ENCODE measurements around the gene ILKAP. TPM values are rescaled to one million over a fixed set of nuclear protein-coding genes. Genes with fewer than 3 reads are reported as not detected.
A peak's percentile ranks its signal among the peaks of the same experiment; 100 is the strongest.

The ILKAP gene
- total and polyA plus RNA-seq, 3 experiments from 2014 or later, result 39.7 to 66.2 (median 61.9) TPM

DNA sequence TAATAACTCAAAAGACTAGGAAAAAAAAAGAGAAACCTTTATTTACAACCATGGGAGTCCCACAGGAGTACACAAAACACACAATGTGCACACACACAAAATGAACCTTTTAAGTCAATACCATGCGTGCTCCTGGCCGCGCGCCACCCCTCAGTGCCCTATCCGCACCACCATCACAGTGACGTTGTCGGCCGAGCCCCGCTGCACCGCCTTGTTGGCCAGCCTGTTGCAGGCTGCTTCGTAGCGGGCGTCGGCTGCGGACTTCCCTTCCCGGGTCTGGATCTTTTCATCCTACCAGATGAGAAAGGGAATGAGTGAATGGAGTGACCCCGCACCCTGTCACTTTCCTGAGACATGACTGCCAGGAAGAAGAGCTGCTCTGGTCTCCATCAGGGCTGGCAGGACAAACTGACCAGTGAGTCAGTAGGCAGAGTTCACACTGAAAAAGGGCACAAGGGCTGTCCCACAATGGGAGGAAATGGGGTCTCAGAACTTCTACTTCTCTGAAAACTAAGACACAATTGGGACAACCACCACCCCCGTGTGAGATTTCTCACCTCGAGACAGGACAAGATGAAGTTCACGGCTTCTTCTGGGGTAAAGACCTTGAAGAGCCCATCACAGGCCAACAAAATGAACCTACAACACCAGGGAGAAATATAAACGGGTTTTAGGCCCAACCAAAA is 33.0 kb downstream of the ILKAP start:
- H3K4me1 ChIP-seq (ENCODE audit: insufficient read depth, low read length), result no peaks in the 10 kb centered on the region
- ChIA-PET POLR2A (no interaction called here), CTCF (no interaction called here)
- H3K36me3 ChIP-seq (ENCODE audit: insufficient read depth, low read length), result peaks cover 41% of the 10 kb centered on the region
- no peak overlapping the region for H3K4me3 ChIP-seq (ENCODE audit: low read length)
- H3K27me3 ChIP-seq (ENCODE audit: insufficient read depth, low read length, poor library complexity, severe bottlenecking), result no peaks in the 10 kb centered on the region
- peak overlapping the region in 1 of 8 donors; percentile 16 for H3K27ac Mint-ChIP-seq
- H3K4me3 Mint-ChIP-seq, result peak overlapping the region in 1 of 7 donors; percentile 59
- no peaks in the 10 kb centered on the region for H3K9me3 Mint-ChIP-seq
- DNase-seq, result no peak
- H3K4me1 Mint-ChIP-seq, result no peaks in the 10 kb centered on the region
- peaks cover 8 to 80% (median 16%) of the 10 kb centered on the region in 3 donors for H3K36me3 Mint-ChIP-seq
- no peak overlapping the region for H3K27ac ChIP-seq (ENCODE audit: low read depth, low read length)
- no peaks in the 10 kb centered on the region for H3K27me3 Mint-ChIP-seq
- H3K9me3 ChIP-seq (ENCODE audit: low read length), result no peaks in the 10 kb centered on the region

DNA sequence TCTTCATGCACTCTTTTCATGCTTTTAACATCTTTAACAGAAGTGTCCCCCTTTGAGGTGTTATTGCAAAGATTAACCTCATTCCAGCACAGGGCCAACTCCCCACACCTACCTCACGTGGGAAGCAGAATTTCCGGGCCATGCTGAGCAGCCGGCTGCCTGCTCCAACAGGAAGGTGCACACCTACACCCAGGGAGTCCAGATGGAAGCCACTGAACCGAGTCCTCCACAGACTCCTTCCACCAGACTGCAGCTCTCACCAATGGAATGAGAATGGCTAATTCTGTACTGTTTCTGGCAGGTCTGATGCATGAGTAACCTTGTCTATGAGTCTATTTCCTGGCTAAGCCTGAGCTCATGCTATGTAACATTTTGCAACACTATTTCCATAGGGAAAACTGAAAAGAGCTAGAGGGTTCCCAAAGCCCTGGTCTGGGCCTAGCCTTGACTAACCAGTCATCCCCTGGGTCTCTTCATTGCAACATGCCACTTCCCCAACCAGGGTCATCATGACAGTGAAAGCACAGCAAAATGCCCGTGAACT is 33.7 kb downstream of the ILKAP start:
- no peak overlapping the region for H3K4me3 ChIP-seq (ENCODE audit: low read length)
- H3K27me3 ChIP-seq (ENCODE audit: insufficient read depth, low read length, poor library complexity, severe bottlenecking), result no peaks in the 10 kb centered on the region
- H3K36me3 ChIP-seq (ENCODE audit: insufficient read depth, low read length), result peaks cover 36% of the 10 kb centered on the region
- Mint-ChIP-seq H3K4me1 (peaks cover 0 to 7% (median 5%) of the 10 kb centered on the region in 3 donors), H3K27me3 (peaks cover 2 to 6% of the 10 kb centered on the region in 2 donors), H3K9me3 (no peaks in the 10 kb centered on the region), H3K27ac (peak overlapping the region in 1 of 8 donors; percentile 16), H3K36me3 (peaks cover 8 to 73% (median 16%) of the 10 kb centered on the region in 3 donors), H3K4me3 (no peak overlapping the region)
- H3K9me3 ChIP-seq (ENCODE audit: low read length), result no peaks in the 10 kb centered on the region
- ChIA-PET CTCF (no interaction called here), POLR2A (no interaction called here)
- H3K27ac ChIP-seq (ENCODE audit: low read depth, low read length), result peak overlapping the region; percentile 11
- DNase-seq, result no peak
- H3K4me1 ChIP-seq (ENCODE audit: insufficient read depth, low read length), result no peaks in the 10 kb centered on the region

- H3K27me3 Mint-ChIP-seq, result peaks cover 4 to 7% of the 10 kb centered on the region in 2 donors
- peaks cover 33% of the 10 kb centered on the region for H3K36me3 ChIP-seq (ENCODE audit: insufficient read depth, low read length)
These were observed 34.3 kb downstream of the ILKAP start for GRCh38 chr2:238169048-238169707.

DNA sequence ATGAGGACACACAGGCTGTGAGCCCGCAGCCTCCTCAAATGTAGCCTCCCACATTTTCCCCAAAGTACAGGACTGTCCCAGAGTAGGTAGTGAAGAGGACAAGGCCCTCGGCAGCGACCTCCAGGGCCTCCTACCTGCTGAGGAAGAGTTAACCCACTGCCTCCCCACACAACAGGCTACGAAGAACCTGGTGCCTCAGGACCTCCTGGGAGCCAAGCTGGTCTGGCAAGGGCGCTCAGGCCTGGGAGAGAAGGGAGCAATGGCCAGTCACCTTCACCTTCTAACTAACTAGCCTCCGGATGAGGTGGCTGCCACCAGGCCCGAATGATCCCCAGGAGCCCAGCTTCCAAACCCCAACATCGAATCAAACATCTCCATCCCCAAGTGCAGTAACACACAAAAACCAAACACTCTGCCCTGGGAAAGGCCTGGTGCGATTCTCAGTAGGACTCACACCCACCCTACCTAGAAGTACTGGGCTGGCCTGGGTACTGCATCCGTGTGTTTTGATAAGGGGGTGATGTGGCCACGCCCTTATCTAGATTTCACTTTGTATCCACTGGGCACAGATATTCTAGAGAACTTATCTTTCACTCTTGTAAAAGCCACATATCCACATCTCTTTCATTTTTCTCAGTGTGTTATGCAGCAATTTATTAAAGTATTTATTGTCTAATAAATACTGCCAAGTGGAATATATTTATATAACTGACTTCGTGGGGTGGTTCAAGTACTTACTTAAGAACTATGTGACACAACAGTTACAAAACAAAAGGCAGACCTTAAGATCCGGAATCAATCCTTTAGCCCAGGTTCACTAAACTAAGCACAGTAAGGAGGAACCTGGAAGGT is 35.1 kb downstream of the ILKAP start:
- H3K27me3 Mint-ChIP-seq, result peaks cover 4 to 7% of the 10 kb centered on the region in 2 donors
- CTCF ChIA-PET, result no interaction called here
- H3K27ac ChIP-seq (ENCODE audit: low read depth, low read length), result no peak overlapping the region
- no peaks in the 10 kb centered on the region for H3K9me3 Mint-ChIP-seq
- no peaks in the 10 kb centered on the region for H3K9me3 ChIP-seq (ENCODE audit: low read length)
- peaks cover 0 to 10% (median 6%) of the 10 kb centered on the region in 3 donors for H3K4me1 Mint-ChIP-seq
- H3K27ac Mint-ChIP-seq, result peak overlapping the region in 1 of 8 donors; percentile 69
- H3K27me3 ChIP-seq (ENCODE audit: insufficient read depth, low read length, poor library complexity, severe bottlenecking), result no peaks in the 10 kb centered on the region
- H3K4me1 ChIP-seq (ENCODE audit: insufficient read depth, low read length), result no peaks in the 10 kb centered on the region
- POLR2A ChIA-PET, result no interaction called here
- peaks cover 8 to 59% (median 12%) of the 10 kb centered on the region in 3 donors for H3K36me3 Mint-ChIP-seq
- H3K36me3 ChIP-seq (ENCODE audit: insufficient read depth, low read length), result peaks cover 25% of the 10 kb centered on the region
- no peak for DNase-seq
- no peak overlapping the region for H3K4me3 Mint-ChIP-seq
- H3K4me3 ChIP-seq (ENCODE audit: low read length), result no peak overlapping the region

More at GRCh38 chr2:238169048-238169707, 34.3 kb downstream of the ILKAP start:
- no peaks in the 10 kb centered on the region for H3K9me3 Mint-ChIP-seq
- H3K27ac Mint-ChIP-seq, result peak overlapping the region in 2 of 8 donors; percentile 46 to 69
- Histone ChIP-seq H3K9me3 (ENCODE audit: low read length) (no peaks in the 10 kb centered on the region), H3K4me1 (ENCODE audit: insufficient read depth, low read length) (no peaks in the 10 kb centered on the region), H3K27ac (ENCODE audit: low read depth, low read length) (peak overlapping the region; percentile 11), H3K4me3 (ENCODE audit: low read length) (no peak overlapping the region), H3K27me3 (ENCODE audit: insufficient read depth, low read length, poor library complexity, severe bottlenecking) (no peaks in the 10 kb centered on the region)
- CTCF ChIA-PET, result no interaction called here
- peaks cover 8 to 67% (median 16%) of the 10 kb centered on the region in 3 donors for H3K36me3 Mint-ChIP-seq
- no peak for DNase-seq
- no peak overlapping the region for H3K4me3 Mint-ChIP-seq
- peaks cover 0 to 10% (median 6%) of the 10 kb centered on the region in 3 donors for H3K4me1 Mint-ChIP-seq
- POLR2A ChIA-PET, result no interaction called here

DNA sequence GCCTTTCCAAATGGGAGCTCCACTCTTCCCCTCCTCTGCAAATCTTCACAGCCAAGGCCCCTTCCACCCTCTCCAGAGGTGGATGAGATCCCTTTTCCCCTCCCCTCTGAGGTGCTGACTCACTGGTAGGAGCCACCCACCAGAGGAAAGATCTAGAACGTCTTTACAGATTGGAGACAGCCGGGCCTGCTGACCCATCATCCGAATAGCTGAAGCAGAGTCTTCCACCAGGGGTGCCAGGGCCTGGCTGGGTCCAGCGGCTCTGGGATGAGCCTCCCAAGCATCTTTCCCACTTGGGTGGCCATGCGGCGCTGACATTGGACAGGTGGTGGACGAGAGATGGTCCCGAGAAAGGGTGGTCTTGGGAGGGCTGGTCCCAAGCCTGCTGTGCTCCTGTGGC is 35.7 kb downstream of the ILKAP start:
- H3K27me3 ChIP-seq (ENCODE audit: insufficient read depth, low read length, poor library complexity, severe bottlenecking), result no peaks in the 10 kb centered on the region
- H3K27ac ChIP-seq (ENCODE audit: low read depth, low read length), result no peak overlapping the region
- no peak overlapping the region for H3K27ac Mint-ChIP-seq
- peaks cover 3 to 52% (median 10%) of the 10 kb centered on the region in 3 donors for H3K36me3 Mint-ChIP-seq
- peaks cover 19% of the 10 kb centered on the region for H3K36me3 ChIP-seq (ENCODE audit: insufficient read depth, low read length)
- no peaks in the 10 kb centered on the region for H3K9me3 Mint-ChIP-seq
- H3K9me3 ChIP-seq (ENCODE audit: low read length), result no peaks in the 10 kb centered on the region
- no peak overlapping the region for H3K4me3 ChIP-seq (ENCODE audit: low read length)
- ChIA-PET POLR2A (no interaction called here), CTCF (no interaction called here)
- no peaks in the 10 kb centered on the region for H3K4me1 ChIP-seq (ENCODE audit: insufficient read depth, low read length)
- H3K4me3 Mint-ChIP-seq, result no peak overlapping the region
- H3K27me3 Mint-ChIP-seq, result peaks cover 4 to 7% of the 10 kb centered on the region in 2 donors
- no peak for DNase-seq
- H3K4me1 Mint-ChIP-seq, result peaks cover 0 to 13% (median 6%) of the 10 kb centered on the region in 3 donors

DNA sequence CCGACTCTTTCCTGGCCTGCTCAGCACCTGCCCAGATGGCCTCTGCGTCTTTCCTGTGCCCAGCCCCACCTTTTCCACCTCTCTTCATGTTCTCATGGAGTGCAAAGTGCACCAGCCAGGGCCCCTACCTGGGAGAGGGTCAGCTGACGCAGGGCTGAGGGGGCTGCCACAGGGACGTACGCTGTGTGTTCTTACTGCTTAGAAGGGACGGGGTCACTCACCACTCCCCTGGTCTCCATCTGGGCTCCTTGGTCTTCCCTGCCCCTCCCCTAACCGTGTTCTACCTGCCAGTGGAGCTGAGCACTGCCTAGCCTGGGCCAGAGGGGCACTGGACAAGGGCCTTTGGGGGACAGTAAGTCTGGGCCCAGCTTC is 36.2 kb downstream of the ILKAP start:
- Histone ChIP-seq H3K27ac (ENCODE audit: low read depth, low read length) (no peak overlapping the region), H3K36me3 (ENCODE audit: insufficient read depth, low read length) (peaks cover 15% of the 10 kb centered on the region), H3K9me3 (ENCODE audit: low read length) (no peaks in the 10 kb centered on the region), H3K4me3 (ENCODE audit: low read length) (no peak overlapping the region), H3K27me3 (ENCODE audit: insufficient read depth, low read length, poor library complexity, severe bottlenecking) (no peaks in the 10 kb centered on the region), H3K4me1 (ENCODE audit: insufficient read depth, low read length) (no peaks in the 10 kb centered on the region)
- no peak for DNase-seq
- Mint-ChIP-seq H3K36me3 (peaks cover 3 to 48% (median 8%) of the 10 kb centered on the region in 3 donors), H3K4me3 (no peak overlapping the region), H3K27me3 (peaks cover 4 to 7% of the 10 kb centered on the region in 2 donors), H3K9me3 (no peaks in the 10 kb centered on the region), H3K27ac (no peak overlapping the region), H3K4me1 (peaks cover 0 to 13% (median 6%) of the 10 kb centered on the region in 3 donors)
- ChIA-PET CTCF (no interaction called here), POLR2A (no interaction called here)

DNA sequence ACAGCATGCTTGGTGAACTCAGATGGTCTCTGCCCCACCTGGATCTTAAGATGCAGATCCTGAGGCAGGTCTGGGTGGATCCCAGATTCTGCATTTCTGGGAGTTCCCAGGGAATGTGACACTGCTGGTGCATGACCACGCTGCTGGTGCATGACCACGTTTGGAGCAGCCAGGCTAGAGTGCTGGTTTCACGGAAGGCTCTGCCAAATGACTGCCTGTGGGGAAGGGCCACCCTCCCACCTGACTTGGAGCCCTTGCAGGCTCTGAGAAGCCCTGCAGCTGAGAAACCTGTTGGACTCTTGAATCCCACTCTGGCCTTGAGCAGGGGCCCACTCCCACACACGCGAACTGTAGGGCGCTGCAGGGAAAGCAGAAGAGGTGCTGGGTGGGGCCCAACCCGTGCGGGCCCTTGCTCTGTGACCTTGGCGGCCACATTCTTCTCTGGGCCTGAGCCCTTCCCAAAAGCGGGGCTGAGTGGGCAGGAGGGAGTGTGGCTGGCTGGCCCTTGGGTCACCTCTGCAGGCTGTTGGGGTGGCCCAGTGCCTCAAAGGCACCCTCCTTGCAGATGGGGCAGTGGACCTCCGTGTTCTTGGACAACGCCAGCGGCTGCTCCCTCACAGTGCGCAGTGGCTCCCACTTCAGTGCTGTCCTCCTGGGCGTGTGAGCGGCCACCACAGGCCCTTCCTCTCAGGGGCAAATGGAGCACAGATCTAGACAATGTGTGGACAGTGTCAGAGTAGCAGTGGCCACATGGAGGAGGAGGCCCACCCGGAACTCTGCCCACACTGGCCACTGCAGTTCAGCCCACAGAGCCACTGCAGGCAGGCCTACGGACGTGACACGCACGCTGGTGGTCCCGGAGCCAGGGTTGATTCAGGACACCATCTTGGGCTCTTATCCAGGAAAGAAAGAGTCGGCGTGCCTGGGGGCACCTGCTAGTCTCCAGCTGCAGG is 36.8 kb downstream of the ILKAP start:
- Histone ChIP-seq H3K27ac (ENCODE audit: low read depth, low read length) (no peak overlapping the region), H3K9me3 (ENCODE audit: low read length) (no peaks in the 10 kb centered on the region), H3K4me1 (ENCODE audit: insufficient read depth, low read length) (no peaks in the 10 kb centered on the region), H3K4me3 (ENCODE audit: low read length) (no peak overlapping the region), H3K36me3 (ENCODE audit: insufficient read depth, low read length) (peaks cover 13% of the 10 kb centered on the region), H3K27me3 (ENCODE audit: insufficient read depth, low read length, poor library complexity, severe bottlenecking) (no peaks in the 10 kb centered on the region)
- no peak for DNase-seq
- ChIA-PET CTCF (no interaction called here), POLR2A (no interaction called here)
- H3K27me3 Mint-ChIP-seq, result peaks cover 4 to 7% of the 10 kb centered on the region in 2 donors
- no peak overlapping the region for H3K27ac Mint-ChIP-seq
- H3K36me3 Mint-ChIP-seq, result peaks cover 3 to 41% (median 6%) of the 10 kb centered on the region in 3 donors
- H3K4me1 Mint-ChIP-seq, result peaks cover 0 to 13% (median 6%) of the 10 kb centered on the region in 3 donors
- no peak overlapping the region for H3K4me3 Mint-ChIP-seq
- no peaks in the 10 kb centered on the region for H3K9me3 Mint-ChIP-seq
